IMR-90 (cell line): ENCODE results near the gene TAC4.
"Not testable (repeated sequence)": the region's sequence is repeated elsewhere in the genome, so short reads cannot be mapped to it uniquely, and the experiment has no call there.

Source experiments
- BHLHE40 ChIP-seq: fragments of 150-350 bp; IDR thresholded peaks from 2 replicates; pipeline ENCODE4 v1.6.1; 2016; ENCODE audit warnings: mild to moderate bottlenecking, low read depth, low read length
- CTCF ChIP-seq: conservative IDR thresholded peaks from 2 replicates; pipeline ENCODE4 v1.5.1; 2012; ENCODE audit warnings: mild to moderate bottlenecking, low read depth, low read length, improper control_type of control experiment
- MAFK ChIP-seq: IDR thresholded peaks from 2 replicates; pipeline ENCODE4 v1.6.1; 2012; ENCODE audit warnings: low read depth, low read length, improper control_type of control experiment
- MAZ ChIP-seq: IDR thresholded peaks from 2 replicates; pipeline ENCODE4 v1.6.1; 2012; ENCODE audit warnings: low read depth, mild to moderate bottlenecking, low read length, improper control_type of control experiment, moderate library complexity, borderline replicate concordance
- POLR2A ChIP-seq: IDR thresholded peaks from 2 replicates; pipeline ENCODE4 v1.6.1; 2012; ENCODE audit warnings: mild to moderate bottlenecking, low read depth, low read length
- RAD21 ChIP-seq: IDR thresholded peaks from 2 replicates; pipeline ENCODE4 v1.6.1; 2012; ENCODE audit warnings: low read length, improper control_type of control experiment
- RCOR1 ChIP-seq: IDR thresholded peaks from 2 replicates; pipeline ENCODE4 v1.6.1; 2012; ENCODE audit warnings: mild to moderate bottlenecking, low read length, improper control_type of control experiment; ENCODE audit not compliant: insufficient replicate concordance
- RFX5 ChIP-seq: IDR thresholded peaks from 2 replicates; pipeline ENCODE4 v1.8.0; 2012; ENCODE audit warnings: low read depth, mild to moderate bottlenecking, low read length, moderate library complexity
- SMC3 ChIP-seq: fragments of 150-350 bp; IDR thresholded peaks from 2 replicates; pipeline ENCODE4 v1.6.1; 2016; ENCODE audit warnings: low read depth, mild to moderate bottlenecking, antibody characterized with exemption, low read length, moderate library complexity

DNA sequence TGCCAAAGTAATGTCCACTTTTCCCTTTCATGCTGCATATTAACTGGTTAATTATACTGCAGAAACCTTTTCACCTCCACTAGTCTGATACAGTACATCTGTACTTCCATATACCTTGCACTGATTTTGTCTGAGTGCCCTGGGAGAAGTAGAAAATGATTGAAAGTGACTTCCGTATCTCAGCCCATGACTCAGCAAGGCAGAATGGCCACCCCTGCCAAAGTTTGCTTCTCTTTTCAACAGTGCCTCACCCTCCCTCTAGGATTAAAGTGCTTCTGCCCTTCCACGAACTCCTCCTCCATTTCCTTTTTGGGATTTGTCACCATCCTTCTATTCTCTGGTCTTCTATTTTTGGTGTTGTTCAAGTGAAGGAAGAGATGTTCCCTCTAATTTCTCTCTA, 19.5 kb downstream of the TAC4 start:
- not testable (repeated sequence) for TF ChIP-seq POLR2A, RAD21, CTCF, BHLHE40, SMC3, MAFK, RCOR1, RFX5, MAZ
